Ovary (tissue), 9 donors: Measurements from ENCODE around the gene OPCML. TPM values are rescaled to one million over a fixed set of nuclear protein-coding genes. Genes with fewer than 3 reads are reported as not detected.

ENCODE experiments used
- DNase-seq, 5 donors: peaks; one replicate each; pipeline ENCODE4 v3.0.0-alpha.2; 2019 to 2020
- H3K27ac ChIP-seq, 2 donors: fragments of 200-600 bp; one replicate each; pipeline versions ENCODE4 v1.5.1 to v1.8.0; 2019 to 2022
- H3K27me3 ChIP-seq: fragments of 200-600 bp; one replicate; pipeline ENCODE4 v1.8.0; 2022
- H3K36me3 ChIP-seq: fragments of 200-600 bp; sonication (generic); one replicate; pipeline ENCODE4 v1.5.1; 2019
- H3K4me1 ChIP-seq: one replicate; pipeline ENCODE4 v1.8.1; 2013; ENCODE audit warnings: mild to moderate bottlenecking, moderate library complexity; ENCODE audit not compliant: insufficient read depth
- H3K4me3 ChIP-seq: fragments of 200-600 bp; sonication (generic); one replicate; pipeline ENCODE4 v1.5.1; 2017
- H3K9me3 ChIP-seq, 2 donors: fragments of 200-600 bp in 1 of 2; sonication (generic) in 1 of 2; one replicate each; pipeline versions ENCODE4 v1.5.1 to v1.8.1; 2013 to 2019; ENCODE audit warnings: mild to moderate bottlenecking in 1 of 2, moderate library complexity in 1 of 2
- CTCF ChIP-seq, 3 donors: fragments of 450-650 bp in 2 of 3; fragments of 200-600 bp in 1 of 3; IDR thresholded peaks; one replicate each; pipeline versions ENCODE4 v1.5.1 to v1.8.0; 2016 to 2022; ENCODE audit warnings: antibody characterized with exemption in 3 of 3, mild to moderate bottlenecking in 1 of 3
- EP300 ChIP-seq: sonication (generic); formaldehyde crosslinking; IDR thresholded peaks from one replicate; pipeline ENCODE4 v1.6.1; 2017; ENCODE audit warnings: antibody characterized with exemption
- POLR2A ChIP-seq: fragments of 450-650 bp; IDR thresholded peaks from one replicate; pipeline ENCODE4 v1.6.1; 2017; ENCODE audit warnings: antibody characterized with exemption, mild to moderate bottlenecking, moderate library complexity
- WGBS, 3 donors: extraction: QIAGEN DNeasy Blood & Tissue Kit in 1 of 3; methylation state at CpG; one replicate each; pipeline versions ENCODE4 v1.1.5 to v1.1.7; 2013 to 2017; 5-methylcytosine and 5-hydroxymethylcytosine counted together
- intact Hi-C, 4 donors: fragments of 100-400 bp; cut with DNase I; formaldehyde crosslinking; loops; one replicate each; pipeline versions ENCODE4 v1.11.0 to v1.15.1; 2022 to 2023
- polyA plus RNA-seq, 2 donors: library from polyadenylated mRNA; stranded (reverse); fragments of 200-250 nt in 1 of 2; fragments of 350-450 nt in 1 of 2; fragmentation: Illumina TruSeq in 1 of 2; extraction: RNeasy Lipid Tissue Mini Kit (QIAGEN cat#74804) in 1 of 2; gene quantifications; one replicate each; pipeline ENCODE4 v1.2.3, GENCODE V29; 2013 to 2014
- total RNA-seq, 7 donors: library from RNA; depleted of rRNA in 2 of 7; stranded (reverse); fragments of >200 nt in 2 of 7; fragmentation: NEBNext Ultra II Directional in 3 of 7; extraction: Animal tissue kit (Norgen Biotek cat#: 25700) in 3 of 7; gene quantifications; one replicate each; pipeline versions ENCODE4 v1.1.0 to v1.2.4, GENCODE V29; 2016 to 2023
- donor health status: DM: no; HTN: no; CAD: no; lungs with moderate emphysema.
- donor health status: DM: no; HTN: no; CAD: no.
- donor health status: Bipolar disorder and iron deficiency.
- donor health status: DM: yes; HTN: yes; CAD: no.
- donor health status: DM: no; HTN: no; CAD: no.
- donor health status: DM: yes; HTN: yes; CAD: no.

Gene OPCML
- total and polyA plus RNA-seq, 9 donors: under 0.01 to 2.8 (median 0.32) TPM; not detected in 2

GRCh38 chr11:133163463-133164419, 368.6 kb downstream of the OPCML start:
- Histone ChIP-seq H3K4me3 (no peak overlapping the region), H3K27me3 (no peaks in the 10 kb centered on the region), H3K27ac (no peak overlapping the region), H3K4me1 (no peaks in the 10 kb centered on the region), H3K36me3 (no peaks in the 10 kb centered on the region), H3K9me3 (no peaks in the 10 kb centered on the region)
- intact Hi-C loops: no loop called here
- WGBS, 3 donors: 36 to 41% (median 39%) methylated on average over 12 of the region's 12 CpGs
- DNase-seq: no peak
- no peak for TF ChIP-seq EP300
- no peak for TF ChIP-seq CTCF (IDR thresholded peaks at IDR 0.05)
- no peak for TF ChIP-seq POLR2A

- Histone ChIP-seq H3K27ac (no peak overlapping the region), H3K27me3 (no peaks in the 10 kb centered on the region), H3K4me1 (no peaks in the 10 kb centered on the region), H3K36me3 (no peaks in the 10 kb centered on the region), H3K4me3 (no peak overlapping the region), H3K9me3 (no peaks in the 10 kb centered on the region)
- intact Hi-C loops: no loop called here
- 72 to 80% (median 72%) methylated on average over 12 of the region's 12 CpGs for WGBS, 3 donors
- TF ChIP-seq CTCF (IDR thresholded peaks at IDR 0.05) (no peak), POLR2A (no peak), EP300 (no peak)
- no peak for DNase-seq
Observed at GRCh38 chr11:133162227-133162626, 370.1 kb downstream of the OPCML start.

GRCh38 chr11:133160754-133161153, 371.5 kb downstream of the OPCML start:
- no peak for TF ChIP-seq CTCF (IDR thresholded peaks at IDR 0.05)
- no peak for TF ChIP-seq POLR2A
- TF ChIP-seq EP300: no peak
- intact Hi-C loops: no loop called here
- Histone ChIP-seq H3K4me1 (no peaks in the 10 kb centered on the region), H3K4me3 (no peak overlapping the region), H3K27me3 (no peaks in the 10 kb centered on the region), H3K36me3 (no peaks in the 10 kb centered on the region), H3K27ac (no peak overlapping the region), H3K9me3 (no peaks in the 10 kb centered on the region)
- no peak for DNase-seq
- 71 to 72% (median 71%) methylated on average over 7 of the region's 7 CpGs for WGBS, 3 donors

GRCh38 chr11:133156986-133157745, 375.1 kb downstream of the OPCML start:
- Histone ChIP-seq H3K4me1 (no peaks in the 10 kb centered on the region), H3K36me3 (no peaks in the 10 kb centered on the region), H3K4me3 (no peak overlapping the region), H3K27me3 (no peaks in the 10 kb centered on the region), H3K27ac (no peak overlapping the region), H3K9me3 (no peaks in the 10 kb centered on the region)
- TF ChIP-seq EP300 (no peak), POLR2A (no peak), CTCF (IDR thresholded peaks at IDR 0.05) (no peak)
- intact Hi-C loops: no loop called here
- WGBS, 3 donors: 26 to 44% (median 31%) methylated on average over 17 of the region's 17 CpGs
- DNase-seq: no peak
